Activated B cell treated with CpG ODN at 0.5 μM for 24 hours (primary cell): ENCODE results near the gene CNDP2. TPM values are rescaled to one million over a fixed set of nuclear protein-coding genes. Genes with fewer than 3 reads are reported as not detected.
"Not testable (repeated sequence)": the region's sequence is repeated elsewhere in the genome, so short reads cannot be mapped to it uniquely, and the experiment has no call there.

ENCODE experiments used
- ATAC-seq: fragments of 200-7000 bp; cut with Tn5 transposase; one replicate; pipeline ENCODE4 v1.10.0; 2021; ENCODE audit warnings: low read depth, mild to moderate bottlenecking, moderate library complexity
- CTCF ChIA-PET: fragments of 350-600 bp; sonication (Branson Sonifier 250); formaldehyde crosslinking; loops from one replicate; lab custom pipeline; 2021; ENCODE audit warnings: antibody characterized with exemption; lab: Charles Lee
- POLR2A ChIA-PET: fragments of 350-600 bp; sonication (Branson Sonifier 250); formaldehyde crosslinking; loops from one replicate; lab custom pipeline; 2021; ENCODE audit warnings: antibody characterized with exemption; lab: Charles Lee
- DNase-seq: peaks from one replicate; pipeline ENCODE4 v3.0.0; 2022
- H3K27ac Mint-ChIP-seq: one replicate; pipeline ENCODE4 v1.8.0; 2020; ENCODE audit warnings: mixed read lengths
- H3K27me3 Mint-ChIP-seq: one replicate; pipeline ENCODE4 v1.8.0; 2021; ENCODE audit warnings: mixed read lengths
- H3K36me3 Mint-ChIP-seq: one replicate; pipeline ENCODE4 v1.8.0; 2021; ENCODE audit warnings: low read depth, mixed read lengths
- H3K4me1 Mint-ChIP-seq: one replicate; pipeline ENCODE4 v1.8.0; 2021; ENCODE audit warnings: mixed read lengths
- H3K4me3 Mint-ChIP-seq: one replicate; pipeline ENCODE4 v1.8.0; 2020; ENCODE audit warnings: mild to moderate bottlenecking, mixed read lengths
- H3K9me3 Mint-ChIP-seq: one replicate; pipeline ENCODE4 v1.8.0; 2020; ENCODE audit warnings: mixed read lengths
- intact Hi-C: fragments of 100-400 bp; cut with micrococcal nuclease; formaldehyde crosslinking; loops from one replicate; pipeline ENCODE4 v1.15.1; 2024
- total RNA-seq: library from RNA; stranded (reverse); gene quantifications from 2 replicates; pipeline ENCODE4 v1.2.3, GENCODE V29; 2022
- TF ChIP-seq, protein P1 (sequence below): fragments of 200-600 bp; IDR thresholded peaks from one replicate; pipeline ENCODE4 v1.8.0; 2022; ENCODE audit warnings: antibody characterized with exemption, mild to moderate bottlenecking

The CNDP2 gene
- total RNA-seq, 1 donor from 2014 or later = 208 TPM

DNA sequence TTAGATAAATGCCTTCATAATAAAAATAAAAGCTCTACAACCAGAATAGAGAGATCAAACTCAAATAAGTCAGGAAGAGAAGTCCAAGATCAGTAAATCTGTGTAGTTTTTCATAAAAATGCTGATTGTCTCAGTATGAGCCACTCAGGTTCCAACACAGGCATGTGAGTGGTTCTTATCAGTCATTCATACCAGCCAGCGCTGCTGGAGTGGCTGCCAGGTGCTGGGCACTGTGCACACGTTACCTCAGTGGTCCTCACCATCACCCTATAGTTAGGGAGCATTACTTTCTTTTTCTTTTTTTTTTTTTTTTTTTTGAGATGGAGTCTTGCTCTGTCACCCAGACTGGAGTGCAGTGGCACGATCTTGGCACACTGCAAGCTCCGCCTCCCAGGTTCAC lies 61.9 kb downstream of the CNDP2 start:
- H3K4me3 Mint-ChIP-seq = no peak overlapping the region
- ChIA-PET POLR2A (no interaction called here), CTCF (no interaction called here)
- DNase-seq = no peak
- no peaks in the 10 kb centered on the region for H3K4me1 Mint-ChIP-seq
- no peaks in the 10 kb centered on the region for H3K9me3 Mint-ChIP-seq
- H3K27ac Mint-ChIP-seq = no peak overlapping the region
- H3K36me3 Mint-ChIP-seq = no peaks in the 10 kb centered on the region
- peaks cover 12% of the 10 kb centered on the region for H3K27me3 Mint-ChIP-seq
- intact Hi-C loops = no loop called here
- ATAC-seq = no peak
- TF ChIP-seq, protein P1, sequence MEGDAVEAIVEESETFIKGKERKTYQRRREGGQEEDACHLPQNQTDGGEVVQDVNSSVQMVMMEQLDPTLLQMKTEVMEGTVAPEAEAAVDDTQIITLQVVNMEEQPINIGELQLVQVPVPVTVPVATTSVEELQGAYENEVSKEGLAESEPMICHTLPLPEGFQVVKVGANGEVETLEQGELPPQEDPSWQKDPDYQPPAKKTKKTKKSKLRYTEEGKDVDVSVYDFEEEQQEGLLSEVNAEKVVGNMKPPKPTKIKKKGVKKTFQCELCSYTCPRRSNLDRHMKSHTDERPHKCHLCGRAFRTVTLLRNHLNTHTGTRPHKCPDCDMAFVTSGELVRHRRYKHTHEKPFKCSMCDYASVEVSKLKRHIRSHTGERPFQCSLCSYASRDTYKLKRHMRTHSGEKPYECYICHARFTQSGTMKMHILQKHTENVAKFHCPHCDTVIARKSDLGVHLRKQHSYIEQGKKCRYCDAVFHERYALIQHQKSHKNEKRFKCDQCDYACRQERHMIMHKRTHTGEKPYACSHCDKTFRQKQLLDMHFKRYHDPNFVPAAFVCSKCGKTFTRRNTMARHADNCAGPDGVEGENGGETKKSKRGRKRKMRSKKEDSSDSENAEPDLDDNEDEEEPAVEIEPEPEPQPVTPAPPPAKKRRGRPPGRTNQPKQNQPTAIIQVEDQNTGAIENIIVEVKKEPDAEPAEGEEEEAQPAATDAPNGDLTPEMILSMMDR = no peak

DNA sequence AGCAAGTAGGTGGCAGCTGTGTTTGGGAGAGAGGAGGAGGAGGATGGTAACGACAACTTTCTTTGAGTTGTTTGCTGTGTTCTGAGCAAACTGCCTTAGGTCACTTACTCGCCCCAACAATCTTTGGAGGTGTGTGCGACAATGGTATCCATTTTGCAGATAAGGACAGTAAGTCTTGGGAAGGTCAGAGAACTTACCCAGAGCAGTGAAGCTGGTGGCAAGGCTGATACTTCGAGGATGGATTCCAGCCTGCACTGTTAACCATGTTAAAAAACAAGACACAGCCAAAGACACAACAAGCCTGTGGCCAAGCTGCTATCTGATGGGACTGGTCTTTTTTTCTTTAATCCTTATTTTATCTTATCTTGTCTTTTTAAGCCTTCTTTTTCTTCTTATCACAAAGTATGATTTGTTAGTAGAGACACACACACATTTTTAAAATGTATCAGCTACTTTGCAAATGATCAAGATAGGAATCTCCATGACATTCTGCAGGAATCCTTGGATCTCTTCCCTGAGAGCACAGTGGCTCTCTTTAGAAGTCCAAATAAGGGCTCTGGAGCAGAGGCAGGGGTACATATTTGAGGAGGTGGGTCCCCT lies 66.1 kb downstream of the CNDP2 start:
- CTCF ChIA-PET = interaction anchor here (0.5 kb wide), 1 partner anchor 1499 kb away, joined by 3 read pairs; no protein-coding TSS in a partner anchor

DNA sequence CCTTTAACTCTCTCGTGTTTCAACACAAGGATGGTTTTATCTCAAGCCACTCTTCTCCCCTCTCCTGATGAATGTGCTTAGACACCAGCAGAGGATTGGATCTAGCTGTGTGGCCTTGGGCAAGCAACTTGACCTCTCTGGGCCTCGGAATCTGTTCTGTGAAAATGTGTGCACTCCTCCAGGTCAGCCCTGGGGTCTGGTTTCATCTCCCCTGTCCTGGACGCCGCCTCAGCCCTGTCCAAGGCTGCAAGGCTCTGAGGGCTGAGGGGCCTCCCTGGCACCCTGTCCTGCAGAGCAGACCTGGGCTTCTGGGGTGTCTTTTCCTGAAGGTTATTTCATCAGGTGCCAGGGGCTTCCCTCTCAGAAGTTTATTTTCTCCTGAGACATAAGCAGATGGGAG lies 66.6 kb downstream of the CNDP2 start:
- H3K36me3 Mint-ChIP-seq = no peaks in the 10 kb centered on the region
- H3K4me3 Mint-ChIP-seq = no peak overlapping the region
- DNase-seq (no peak), ATAC-seq (no peak)
- H3K27ac Mint-ChIP-seq = no peak overlapping the region
- H3K4me1 Mint-ChIP-seq = no peaks in the 10 kb centered on the region
- TF ChIP-seq, protein P1 = no peak
- intact Hi-C loops = no loop called here
- no peaks in the 10 kb centered on the region for H3K27me3 Mint-ChIP-seq
- H3K9me3 Mint-ChIP-seq = peaks cover 6% of the 10 kb centered on the region
- ChIA-PET CTCF (no interaction called here), POLR2A (no interaction called here)

More for the DNA sequence above, 66.1 kb downstream of the CNDP2 start:
- intact Hi-C loops = no loop called here
- Mint-ChIP-seq H3K27me3 (no peaks in the 10 kb centered on the region), H3K27ac (no peak overlapping the region), H3K4me3 (no peak overlapping the region), H3K9me3 (peaks cover 6% of the 10 kb centered on the region), H3K36me3 (no peaks in the 10 kb centered on the region), H3K4me1 (no peaks in the 10 kb centered on the region)
- POLR2A ChIA-PET = no interaction called here
- ATAC-seq (no peak), DNase-seq (no peak)
- TF ChIP-seq, protein P1 = no peak

DNA sequence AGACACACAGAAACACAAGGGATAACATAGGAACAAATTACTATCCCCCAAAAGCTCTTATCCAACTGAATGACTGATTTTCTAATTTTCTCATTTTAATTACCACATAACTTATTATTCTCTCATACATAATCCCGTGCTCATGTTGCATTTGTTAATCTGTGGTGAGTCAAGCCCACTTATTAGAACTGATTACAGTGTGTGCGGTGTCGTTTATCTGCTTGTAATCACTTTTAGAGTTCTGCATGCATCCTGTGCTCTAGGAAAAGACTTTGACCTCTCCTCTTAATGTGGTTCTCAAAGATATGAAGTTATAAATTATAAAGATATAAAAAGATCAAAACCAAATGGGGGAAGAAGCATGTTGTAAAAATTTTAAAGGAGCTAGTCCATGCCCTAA lies 67.8 kb downstream of the CNDP2 start:
- TF ChIP-seq, protein P1 = no peak
- no peak overlapping the region for H3K27ac Mint-ChIP-seq
- intact Hi-C loops = no loop called here
- POLR2A ChIA-PET = no interaction called here
- DNase-seq = no peak
- no peaks in the 10 kb centered on the region for H3K4me1 Mint-ChIP-seq
- peaks cover 5% of the 10 kb centered on the region for H3K27me3 Mint-ChIP-seq
- no peak for ATAC-seq
- H3K4me3 Mint-ChIP-seq = no peak overlapping the region
- no peaks in the 10 kb centered on the region for H3K36me3 Mint-ChIP-seq
- peaks cover 6% of the 10 kb centered on the region for H3K9me3 Mint-ChIP-seq
- CTCF ChIA-PET = interaction anchor here (0.9 to 1.0 kb wide), 2 partner anchors 12 to 32 kb away, joined by 3 read pairs; no protein-coding TSS in a partner anchor

DNA sequence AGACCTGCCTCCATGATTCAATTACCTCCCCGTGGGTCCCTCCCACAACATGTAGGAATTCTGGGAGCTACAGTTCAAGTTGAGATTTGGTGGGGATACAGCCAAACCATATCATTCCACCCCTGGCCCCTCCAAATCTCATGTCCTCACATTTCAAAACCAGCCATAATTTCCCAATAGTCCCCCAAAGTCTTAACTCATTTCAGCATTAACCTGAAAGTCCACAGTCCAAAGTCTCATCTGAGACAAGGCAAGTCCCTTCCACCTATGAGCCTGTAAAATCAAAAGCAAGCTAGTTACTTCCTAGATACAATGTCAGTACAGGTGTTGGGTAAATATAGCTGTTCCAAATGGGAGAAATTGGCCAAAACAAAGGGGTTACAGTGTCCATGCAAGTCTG lies 69.0 kb downstream of the CNDP2 start:
- ATAC-seq, H3K27me3 Mint-ChIP-seq, H3K36me3 Mint-ChIP-seq, intact Hi-C loops, H3K9me3 Mint-ChIP-seq, H3K4me1 Mint-ChIP-seq, DNase-seq, H3K4me3 Mint-ChIP-seq, POLR2A ChIA-PET, H3K27ac Mint-ChIP-seq: not testable (repeated sequence)
- CTCF ChIA-PET = interaction anchor here (1.1 kb wide), 1 partner anchor 13 kb away, joined by 3 read pairs; no protein-coding TSS in a partner anchor

DNA sequence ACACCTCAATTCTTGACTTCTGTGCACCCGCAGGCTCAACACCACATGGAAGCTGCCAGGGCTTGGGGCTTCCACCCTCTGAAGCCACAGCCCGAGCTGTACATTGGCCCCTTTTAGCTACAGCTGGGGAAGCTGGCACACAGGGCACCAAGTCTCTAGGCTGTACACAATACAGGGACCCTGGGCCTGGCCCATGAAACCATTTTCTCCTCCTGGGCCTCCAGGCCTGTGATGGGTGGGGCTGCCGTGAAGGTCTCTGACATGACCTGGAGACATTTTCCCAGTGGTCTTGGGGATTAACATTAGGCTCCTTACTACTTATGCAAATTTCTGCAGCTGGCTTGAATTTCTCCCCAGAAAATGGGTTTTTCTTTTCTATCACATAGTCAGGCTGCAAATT lies 69.8 kb downstream of the CNDP2 start:
- H3K27ac Mint-ChIP-seq, DNase-seq, H3K4me1 Mint-ChIP-seq, H3K36me3 Mint-ChIP-seq, ATAC-seq, intact Hi-C loops, H3K9me3 Mint-ChIP-seq, H3K4me3 Mint-ChIP-seq, POLR2A ChIA-PET: not testable (repeated sequence)
- H3K27me3 Mint-ChIP-seq = peaks cover 11% of the 10 kb centered on the region
- CTCF ChIA-PET = interaction anchor here (1.1 kb wide), 1 partner anchor 14 kb away, joined by 3 read pairs; no protein-coding TSS in a partner anchor
